Gastrocnemius medialis (tissue), 4 donors: ENCODE data around the gene NCOA3.

ENCODE experiments used
- POLR2A ChIP-seq, 2 donors: fragments of 450-650 bp; IDR thresholded peaks; one replicate each; pipeline ENCODE4 v1.6.1; 2017; ENCODE audit warnings: antibody characterized with exemption in 2 of 2, mild to moderate bottlenecking in 2 of 2, moderate library complexity in 2 of 2
- TF ChIP-seq, protein P1 (sequence below), 5 experiments: fragments of 450-650 bp in 3 of 5; fragments of 200-600 bp in 2 of 5; sonication (generic) in 2 of 5; IDR thresholded peaks in 4 of 5; conservative IDR thresholded peaks in 1 of 5; 1 replicate in 4 of 5; 2 replicates in 1 of 5; pipeline ENCODE4 v1.5.1; 2016 to 2019; ENCODE audit warnings: antibody characterized with exemption in 5 of 5, mild to moderate bottlenecking in 3 of 5, moderate library complexity in 3 of 5

DNA sequence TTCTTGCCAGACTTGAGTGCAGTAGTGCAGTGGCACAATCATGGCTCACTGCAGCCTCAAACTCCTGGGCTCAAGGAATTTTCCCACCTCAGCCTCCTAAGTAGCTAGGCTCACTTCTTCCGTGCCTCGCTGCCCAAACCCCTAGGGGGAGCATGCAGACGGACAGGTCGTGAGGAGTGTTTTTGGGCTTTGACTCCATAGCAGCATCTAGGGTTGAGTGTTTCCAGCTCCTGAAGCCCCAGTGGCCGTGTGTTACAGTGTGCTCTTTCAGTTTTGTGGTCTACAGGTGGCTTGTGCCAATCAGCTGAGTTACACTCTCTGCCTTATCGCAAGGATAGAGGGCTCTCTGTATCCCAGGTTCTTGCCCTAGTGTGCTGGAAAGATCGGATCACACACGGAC lies 33.4 kb downstream of the NCOA3 start:
- TF ChIP-seq, protein P1, sequence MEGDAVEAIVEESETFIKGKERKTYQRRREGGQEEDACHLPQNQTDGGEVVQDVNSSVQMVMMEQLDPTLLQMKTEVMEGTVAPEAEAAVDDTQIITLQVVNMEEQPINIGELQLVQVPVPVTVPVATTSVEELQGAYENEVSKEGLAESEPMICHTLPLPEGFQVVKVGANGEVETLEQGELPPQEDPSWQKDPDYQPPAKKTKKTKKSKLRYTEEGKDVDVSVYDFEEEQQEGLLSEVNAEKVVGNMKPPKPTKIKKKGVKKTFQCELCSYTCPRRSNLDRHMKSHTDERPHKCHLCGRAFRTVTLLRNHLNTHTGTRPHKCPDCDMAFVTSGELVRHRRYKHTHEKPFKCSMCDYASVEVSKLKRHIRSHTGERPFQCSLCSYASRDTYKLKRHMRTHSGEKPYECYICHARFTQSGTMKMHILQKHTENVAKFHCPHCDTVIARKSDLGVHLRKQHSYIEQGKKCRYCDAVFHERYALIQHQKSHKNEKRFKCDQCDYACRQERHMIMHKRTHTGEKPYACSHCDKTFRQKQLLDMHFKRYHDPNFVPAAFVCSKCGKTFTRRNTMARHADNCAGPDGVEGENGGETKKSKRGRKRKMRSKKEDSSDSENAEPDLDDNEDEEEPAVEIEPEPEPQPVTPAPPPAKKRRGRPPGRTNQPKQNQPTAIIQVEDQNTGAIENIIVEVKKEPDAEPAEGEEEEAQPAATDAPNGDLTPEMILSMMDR (IDR thresholded peaks at IDR 0.05 in 4 of 5, conservative IDR thresholded peaks at IDR 0.05 in 1 of 5) = no peak
- TF ChIP-seq POLR2A (IDR thresholded peaks at IDR 0.05) = no peak
